ENCODE results near the gene CAPN14.

The CAPN14 gene

GRCh38 chr2:31208240-31208639, 9.1 kb downstream of the CAPN14 start:
- DNase-seq (ENCODE audit: low spot score), result no peak
- in situ Hi-C loops (cut with MboI; ENCODE audit: low pct_unique_long_range_greater_than_20kb, low sequenced_read_pairs, unreplicated experiment), result no loop called here

GRCh38 chr2:31207790-31208189, 9.5 kb downstream of the CAPN14 start:
- DNase-seq (ENCODE audit: low spot score), result peak; percentile 37
- no peak for TF ChIP-seq CTCF (IDR thresholded peaks at IDR 0.05; ENCODE audit: extremely low read depth, insufficient read depth, missing control alignments)

More at GRCh38 chr2:31208240-31208639, 9.1 kb downstream of the CAPN14 start:
- TF ChIP-seq CTCF (IDR thresholded peaks at IDR 0.05; ENCODE audit: extremely low read depth, insufficient read depth, missing control alignments), result no peak

GRCh38 chr2:31205613-31206012, 11.7 kb downstream of the CAPN14 start:
- DNase-seq (ENCODE audit: low spot score), result no peak
- no peak for TF ChIP-seq CTCF (IDR thresholded peaks at IDR 0.05; ENCODE audit: extremely low read depth, insufficient read depth, missing control alignments)

More at GRCh38 chr2:31207790-31208189, 9.5 kb downstream of the CAPN14 start:
- in situ Hi-C loops (cut with MboI; ENCODE audit: low pct_unique_long_range_greater_than_20kb, low sequenced_read_pairs, unreplicated experiment), result no loop called here

GRCh38 chr2:31205186-31205585, 12.1 kb downstream of the CAPN14 start:
- DNase-seq (ENCODE audit: low spot score), result no peak
- TF ChIP-seq CTCF (IDR thresholded peaks at IDR 0.05; ENCODE audit: extremely low read depth, insufficient read depth, missing control alignments), result no peak
- in situ Hi-C loops (cut with MboI; ENCODE audit: low pct_unique_long_range_greater_than_20kb, low sequenced_read_pairs, unreplicated experiment), result no loop called here

More at GRCh38 chr2:31205613-31206012, 11.7 kb downstream of the CAPN14 start:
- in situ Hi-C loops (cut with MboI; ENCODE audit: low pct_unique_long_range_greater_than_20kb, low sequenced_read_pairs, unreplicated experiment), result no loop called here

GRCh38 chr2:31204783-31205182, 12.5 kb downstream of the CAPN14 start:
- in situ Hi-C loops (cut with MboI; ENCODE audit: low pct_unique_long_range_greater_than_20kb, low sequenced_read_pairs, unreplicated experiment), result no loop called here
- no peak for DNase-seq (ENCODE audit: low spot score)
- TF ChIP-seq CTCF (IDR thresholded peaks at IDR 0.05; ENCODE audit: extremely low read depth, insufficient read depth, missing control alignments), result no peak

GRCh38 chr2:31203916-31204315, 13.4 kb downstream of the CAPN14 start:
- no peak for DNase-seq (ENCODE audit: low spot score)
- TF ChIP-seq CTCF (IDR thresholded peaks at IDR 0.05; ENCODE audit: extremely low read depth, insufficient read depth, missing control alignments), result no peak
- in situ Hi-C loops (cut with MboI; ENCODE audit: low pct_unique_long_range_greater_than_20kb, low sequenced_read_pairs, unreplicated experiment), result no loop called here

GRCh38 chr2:31202833-31203232, 14.5 kb downstream of the CAPN14 start:
- TF ChIP-seq CTCF (IDR thresholded peaks at IDR 0.05; ENCODE audit: extremely low read depth, insufficient read depth, missing control alignments), result no peak
- DNase-seq (ENCODE audit: low spot score), result no peak
- in situ Hi-C loops (cut with MboI; ENCODE audit: low pct_unique_long_range_greater_than_20kb, low sequenced_read_pairs, unreplicated experiment), result no loop called here

Data from GM13977 (cell line).